ENCODE measurements around the gene SLC7A6OS. TPM values are rescaled to one million over a fixed set of nuclear protein-coding genes. Genes with fewer than 3 reads are reported as not detected.

SLC7A6OS gene
- total RNA-seq, 1 experiment from 2014 or later, result 25.3 TPM

DNA sequence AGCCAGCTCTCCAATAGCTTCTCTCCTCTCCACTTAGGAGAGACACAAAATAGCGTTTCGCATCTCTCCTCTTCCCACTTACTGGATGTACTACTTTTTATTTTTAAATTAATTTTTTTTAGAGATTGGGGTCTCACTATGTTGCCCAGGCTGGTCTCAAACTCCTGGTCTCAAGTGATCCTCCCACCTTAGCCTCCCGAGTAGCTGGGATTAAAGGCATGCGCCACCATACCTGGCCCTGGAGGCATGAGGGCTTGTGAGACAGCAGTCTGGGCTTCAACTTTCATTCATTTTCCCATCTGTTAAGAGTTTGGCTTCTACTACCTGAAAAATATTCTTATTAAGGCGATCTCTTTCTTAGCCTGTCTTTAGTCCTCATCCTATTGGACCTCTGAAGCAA lies 18.3 kb downstream of the SLC7A6OS start:
- Histone ChIP-seq H3K27me3 (replicated peaks; ENCODE audit: insufficient read depth, low read depth, low read length, poor library complexity) (no peaks in the 10 kb centered on the region), H3K4me3 (ENCODE audit: low read depth, low read length, poor library complexity, severe bottlenecking) (no peak overlapping the region), H3K9me3 (ENCODE audit: low read depth, low read length, poor library complexity, severe bottlenecking) (no peaks in the 10 kb centered on the region), H3K27ac (ENCODE audit: low read depth, low read length, poor library complexity, severe bottlenecking) (no peak overlapping the region), H3K36me3 (ENCODE audit: insufficient read depth, low read length, poor library complexity, severe bottlenecking) (peaks cover 40% of the 10 kb centered on the region), H3K4me1 (ENCODE audit: insufficient read depth, low read length, poor library complexity, severe bottlenecking) (peaks cover 17% of the 10 kb centered on the region)
- ChIA-PET CTCF (no interaction called here), POLR2A (ENCODE audit: low non-redundant PET) (no interaction called here)
- no peak for DNase-seq (ENCODE audit: low spot score)
- intact Hi-C loops (cut with micrococcal nuclease; ENCODE audit: unreplicated experiment), result no loop called here
- BruUV-seq (replicated peaks), result no TSS peak
- TF ChIP-seq EZH2 (IDR thresholded peaks at IDR 0.05; ENCODE audit: borderline replicate concordance, low read depth, low read length, poor library complexity, severe bottlenecking), result no peak
- TF ChIP-seq, protein P1, sequence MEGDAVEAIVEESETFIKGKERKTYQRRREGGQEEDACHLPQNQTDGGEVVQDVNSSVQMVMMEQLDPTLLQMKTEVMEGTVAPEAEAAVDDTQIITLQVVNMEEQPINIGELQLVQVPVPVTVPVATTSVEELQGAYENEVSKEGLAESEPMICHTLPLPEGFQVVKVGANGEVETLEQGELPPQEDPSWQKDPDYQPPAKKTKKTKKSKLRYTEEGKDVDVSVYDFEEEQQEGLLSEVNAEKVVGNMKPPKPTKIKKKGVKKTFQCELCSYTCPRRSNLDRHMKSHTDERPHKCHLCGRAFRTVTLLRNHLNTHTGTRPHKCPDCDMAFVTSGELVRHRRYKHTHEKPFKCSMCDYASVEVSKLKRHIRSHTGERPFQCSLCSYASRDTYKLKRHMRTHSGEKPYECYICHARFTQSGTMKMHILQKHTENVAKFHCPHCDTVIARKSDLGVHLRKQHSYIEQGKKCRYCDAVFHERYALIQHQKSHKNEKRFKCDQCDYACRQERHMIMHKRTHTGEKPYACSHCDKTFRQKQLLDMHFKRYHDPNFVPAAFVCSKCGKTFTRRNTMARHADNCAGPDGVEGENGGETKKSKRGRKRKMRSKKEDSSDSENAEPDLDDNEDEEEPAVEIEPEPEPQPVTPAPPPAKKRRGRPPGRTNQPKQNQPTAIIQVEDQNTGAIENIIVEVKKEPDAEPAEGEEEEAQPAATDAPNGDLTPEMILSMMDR (conservative IDR thresholded peaks at IDR 0.05; ENCODE audit: low read depth, low read length), result no peak

DNA sequence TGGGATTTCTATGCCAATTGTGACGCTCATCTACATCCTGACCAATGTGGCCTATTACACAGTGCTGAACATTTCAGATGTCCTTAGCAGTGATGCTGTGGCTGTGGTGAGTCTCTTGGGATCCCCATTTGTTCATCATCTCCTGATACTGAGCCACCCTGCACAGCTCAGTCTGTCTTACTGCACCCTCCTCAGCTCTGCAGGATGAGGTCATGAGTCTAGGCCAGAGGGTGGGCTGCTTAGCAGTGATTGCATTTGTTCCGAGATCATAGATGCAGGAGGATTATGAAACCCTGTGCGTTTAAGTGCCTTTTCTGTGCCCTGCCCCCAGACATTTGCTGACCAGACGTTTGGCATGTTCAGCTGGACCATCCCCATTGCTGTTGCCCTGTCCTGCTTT lies 19.5 kb downstream of the SLC7A6OS start:
- Histone ChIP-seq H3K4me1 (ENCODE audit: insufficient read depth, low read length, poor library complexity, severe bottlenecking) (peaks cover 17% of the 10 kb centered on the region), H3K27ac (ENCODE audit: low read depth, low read length, poor library complexity, severe bottlenecking) (no peak overlapping the region), H3K4me3 (ENCODE audit: low read depth, low read length, poor library complexity, severe bottlenecking) (no peak overlapping the region), H3K27me3 (replicated peaks; ENCODE audit: insufficient read depth, low read depth, low read length, poor library complexity) (no peaks in the 10 kb centered on the region), H3K9me3 (ENCODE audit: low read depth, low read length, poor library complexity, severe bottlenecking) (no peaks in the 10 kb centered on the region), H3K36me3 (ENCODE audit: insufficient read depth, low read length, poor library complexity, severe bottlenecking) (peaks cover 29% of the 10 kb centered on the region)
- intact Hi-C loops (cut with micrococcal nuclease; ENCODE audit: unreplicated experiment), result no loop called here
- no peak for TF ChIP-seq EZH2 (IDR thresholded peaks at IDR 0.05; ENCODE audit: borderline replicate concordance, low read depth, low read length, poor library complexity, severe bottlenecking)
- TF ChIP-seq, protein P1 (conservative IDR thresholded peaks at IDR 0.05; ENCODE audit: low read depth, low read length), result no peak
- CTCF ChIA-PET, result interaction anchor here (1.5 kb wide), 1 partner anchor 27 kb away, joined by 3 read pairs; the partner anchor contains the start of gene SLC7A6
- BruUV-seq (replicated peaks), result no TSS peak
- POLR2A ChIA-PET (ENCODE audit: low non-redundant PET), result no interaction called here
- no peak for DNase-seq (ENCODE audit: low spot score)

DNA sequence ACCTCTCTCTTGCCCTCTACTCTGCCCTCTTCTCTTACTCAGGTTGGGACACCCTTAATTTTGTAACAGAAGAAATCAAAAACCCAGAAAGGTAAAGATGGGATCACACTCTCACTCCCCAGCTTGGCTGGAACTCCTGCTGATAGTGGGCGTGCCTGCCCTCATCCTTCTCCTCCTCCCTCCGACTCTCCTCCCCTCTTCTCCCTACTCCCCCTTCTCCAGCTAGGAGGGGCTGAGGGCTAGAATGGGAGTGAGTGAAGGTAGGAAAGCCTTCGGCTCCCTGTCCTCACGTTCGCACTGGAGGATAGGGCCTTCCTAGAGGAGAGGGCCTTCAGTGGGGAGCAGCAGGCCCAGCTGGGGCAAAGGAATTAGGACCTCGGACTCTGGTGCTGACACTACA lies 20.3 kb downstream of the SLC7A6OS start:
- H3K9me3 ChIP-seq (ENCODE audit: low read depth, low read length, poor library complexity, severe bottlenecking), result no peaks in the 10 kb centered on the region
- H3K36me3 ChIP-seq (ENCODE audit: insufficient read depth, low read length, poor library complexity, severe bottlenecking), result peaks cover 26% of the 10 kb centered on the region
- DNase-seq (ENCODE audit: low spot score), result peak; percentile 40
- H3K27me3 ChIP-seq (replicated peaks; ENCODE audit: insufficient read depth, low read depth, low read length, poor library complexity), result no peaks in the 10 kb centered on the region
- ChIA-PET CTCF (interaction anchor here (1.5 kb wide), 1 partner anchor 26 kb away, joined by 3 read pairs; the partner anchor contains the start of gene SLC7A6), POLR2A (ENCODE audit: low non-redundant PET) (no interaction called here)
- no peak overlapping the region for H3K4me3 ChIP-seq (ENCODE audit: low read depth, low read length, poor library complexity, severe bottlenecking)
- peak overlapping the region; percentile 68 for H3K27ac ChIP-seq (ENCODE audit: low read depth, low read length, poor library complexity, severe bottlenecking)
- H3K4me1 ChIP-seq (ENCODE audit: insufficient read depth, low read length, poor library complexity, severe bottlenecking), result peaks cover 17% of the 10 kb centered on the region
- BruUV-seq (replicated peaks), result no TSS peak
- TF ChIP-seq, protein P1 (conservative IDR thresholded peaks at IDR 0.05; ENCODE audit: low read depth, low read length), result no peak
- TF ChIP-seq EZH2 (IDR thresholded peaks at IDR 0.05; ENCODE audit: borderline replicate concordance, low read depth, low read length, poor library complexity, severe bottlenecking), result no peak
- intact Hi-C loops (cut with micrococcal nuclease; ENCODE audit: unreplicated experiment), result no loop called here
